GM23338 (cell line): ENCODE results near the gene MIDN. TPM values are rescaled to one million over a fixed set of nuclear protein-coding genes. Genes with fewer than 3 reads are reported as not detected.

Source experiments
- ATAC-seq: fragments of 200-7000 bp; cut with Tn5 transposase; 3 replicates; pipeline ENCODE4 v1.9.1; 2020
- DNase-seq: peaks from one replicate; pipeline ENCODE4 v3.0.0-alpha.2; 2015; ENCODE audit warnings: low spot score
- H2AFZ ChIP-seq: fragments of 200-600 bp; sonication (generic); 2 replicates; pipeline ENCODE4 v1.8.0; 2016; ENCODE audit warnings: antibody characterized with exemption, mild to moderate bottlenecking, moderate library complexity
- H3F3A ChIP-seq: fragments of 200-600 bp; sonication (generic); replicated peaks from 2 replicates; pipeline ENCODE4 v1.8.0; 2017; ENCODE audit warnings: antibody characterized with exemption, mixed run types, low read depth
- H3K27ac ChIP-seq: fragments of 200-600 bp; sonication (generic); 2 replicates; pipeline ENCODE4 v1.6.1; 2016; ENCODE audit warnings: low read depth
- H3K27me3 ChIP-seq: fragments of 200-600 bp; sonication (generic); 2 replicates; pipeline ENCODE4 v1.8.0; 2016; ENCODE audit warnings: mild to moderate bottlenecking, mixed run types, moderate library complexity; ENCODE audit not compliant: insufficient read depth
- H3K36me3 ChIP-seq: fragments of 200-600 bp; sonication (generic); 2 replicates; pipeline ENCODE4 v1.8.0; 2016; ENCODE audit warnings: mild to moderate bottlenecking; ENCODE audit not compliant: insufficient read depth
- H3K4me1 ChIP-seq: fragments of 200-600 bp; sonication (generic); 2 replicates; pipeline ENCODE4 v1.8.0; 2016; ENCODE audit warnings: mild to moderate bottlenecking, moderate library complexity; ENCODE audit not compliant: insufficient read depth
- H3K4me2 ChIP-seq: fragments of 200-600 bp; sonication (generic); 2 replicates; pipeline ENCODE4 v1.7.1; 2017; ENCODE audit warnings: mixed run types
- H3K4me3 ChIP-seq: fragments of 200-600 bp; sonication (generic); 2 replicates; pipeline ENCODE4 v1.6.1; 2016; ENCODE audit warnings: mixed run types
- H3K79me2 ChIP-seq: fragments of 200-600 bp; sonication (generic); replicated peaks from 2 replicates; pipeline ENCODE4 v1.8.0; 2017; ENCODE audit warnings: mild to moderate bottlenecking; ENCODE audit not compliant: insufficient read depth
- H3K9me2 ChIP-seq: fragments of 200-600 bp; sonication (generic); 2 replicates; pipeline ENCODE4 v1.8.0; 2017; ENCODE audit not compliant: insufficient read depth
- H4K20me1 ChIP-seq: fragments of 200-600 bp; sonication (generic); replicated peaks from 2 replicates; pipeline ENCODE4 v1.8.0; 2017; ENCODE audit warnings: mild to moderate bottlenecking; ENCODE audit not compliant: insufficient read depth
- H3K27ac Mint-ChIP-seq: 2 replicates; pipeline ENCODE4 v1.8.0; 2020; ENCODE audit warnings: inconsistent platforms, mild to moderate bottlenecking, moderate library complexity, mixed read lengths
- H3K27me3 Mint-ChIP-seq: 3 replicates; pipeline ENCODE4 v1.8.0; 2022; ENCODE audit warnings: low read depth, mild to moderate bottlenecking, moderate library complexity, mixed read lengths, inconsistent platforms; ENCODE audit not compliant: insufficient read depth, poor library complexity
- H3K36me3 Mint-ChIP-seq: 3 replicates; pipeline ENCODE4 v1.8.0; 2021; ENCODE audit warnings: low read depth, mild to moderate bottlenecking, inconsistent platforms, moderate library complexity, mixed read lengths
- H3K4me1 Mint-ChIP-seq: 3 replicates; pipeline ENCODE4 v1.8.0; 2020; ENCODE audit warnings: mild to moderate bottlenecking, inconsistent platforms, mixed read lengths
- H3K4me3 Mint-ChIP-seq: 3 replicates; pipeline ENCODE4 v1.8.0; 2021; ENCODE audit warnings: moderate library complexity, mild to moderate bottlenecking, inconsistent platforms, mixed read lengths
- H3K9me3 Mint-ChIP-seq: 3 replicates; pipeline ENCODE4 v1.8.0; 2020; ENCODE audit warnings: moderate library complexity, mild to moderate bottlenecking, inconsistent platforms, mixed read lengths
- CREB1 ChIP-seq: fragments of 250-450 bp; sonication (Bioruptor Pico); IDR thresholded peaks from 2 replicates; pipeline ENCODE4 v1.5.0; 2020; ENCODE audit warnings: low read depth, mild to moderate bottlenecking, moderate library complexity
- ETS1 ChIP-seq: IDR thresholded peaks from 2 replicates; pipeline ENCODE4 v1.6.1; 2016; ENCODE audit warnings: antibody characterized with exemption
- EZH2 ChIP-seq: fragments of 200-600 bp; sonication (generic); IDR thresholded peaks from one replicate; pipeline ENCODE4 v1.8.0; 2017; ENCODE audit warnings: antibody characterized with exemption, mild to moderate bottlenecking, low read depth; ENCODE audit not compliant: unreplicated experiment
- EZH2phosphoT487 ChIP-seq: fragments of 200-600 bp; sonication (generic); IDR thresholded peaks from one replicate; pipeline ENCODE4 v1.8.1; 2018; ENCODE audit warnings: antibody characterized with exemption; ENCODE audit not compliant: unreplicated experiment
- JUNB ChIP-seq: IDR thresholded peaks from one replicate; pipeline ENCODE4 v1.6.1; 2016; ENCODE audit warnings: antibody characterized with exemption; ENCODE audit not compliant: unreplicated experiment
- POLR2AphosphoS5 ChIP-seq: IDR thresholded peaks from 2 replicates; pipeline ENCODE4 v1.6.1; 2016; ENCODE audit warnings: antibody characterized with exemption, low read depth
- ZNF114 ChIP-seq: fragments of 250-450 bp; sonication (Bioruptor Pico); IDR thresholded peaks from 2 replicates; pipeline ENCODE4 v1.5.0; 2020; ENCODE audit warnings: mild to moderate bottlenecking, moderate library complexity
- polyA plus RNA-seq: library from polyadenylated mRNA; unstranded; fragments of >200 nt; fragmentation: Nextera tagmentation; extraction: Ambion mirVana; gene quantifications from 2 replicates; pipeline ENCODE4 v1.2.1, GENCODE V29; 2016
- total RNA-seq: library from RNA; depleted of rRNA; stranded (reverse); fragments of >200 nt; shearing (Covaris generic); gene quantifications from 2 replicates; pipeline ENCODE4 v1.2.3, GENCODE V29; 2014
- TF ChIP-seq, protein P1 (sequence below), 2 experiments: fragments of 200-600 bp in 1 of 2; sonication (generic) in 1 of 2; conservative IDR thresholded peaks; 2 replicates each; pipeline versions ENCODE4 v1.5.1 to v1.6.1; 2016 to 2017; ENCODE audit warnings: antibody characterized with exemption in 2 of 2, low read depth in 2 of 2, mild to moderate bottlenecking in 2 of 2, moderate library complexity in 1 of 2
- TF ChIP-seq, protein P2 (sequence below): IDR thresholded peaks from one replicate; pipeline ENCODE4 v1.6.1; 2018; ENCODE audit warnings: antibody characterized with exemption; ENCODE audit not compliant: unreplicated experiment
- TF ChIP-seq, protein P3 (sequence below): fragments of 250-450 bp; sonication (Bioruptor Pico); IDR thresholded peaks from 2 replicates; pipeline ENCODE4 v1.5.0; 2020; ENCODE audit warnings: mild to moderate bottlenecking, moderate library complexity

Gene MIDN
- total and polyA plus RNA-seq, 2 experiments from 2014 or later, result 28.6 to 113 TPM

GRCh38 chr19:1298235-1298634 lies 49.9 kb downstream of the MIDN start (continued):
- no peak for TF ChIP-seq CREB1 (CRISPR knock-in tag)
- TF ChIP-seq, protein P1, sequence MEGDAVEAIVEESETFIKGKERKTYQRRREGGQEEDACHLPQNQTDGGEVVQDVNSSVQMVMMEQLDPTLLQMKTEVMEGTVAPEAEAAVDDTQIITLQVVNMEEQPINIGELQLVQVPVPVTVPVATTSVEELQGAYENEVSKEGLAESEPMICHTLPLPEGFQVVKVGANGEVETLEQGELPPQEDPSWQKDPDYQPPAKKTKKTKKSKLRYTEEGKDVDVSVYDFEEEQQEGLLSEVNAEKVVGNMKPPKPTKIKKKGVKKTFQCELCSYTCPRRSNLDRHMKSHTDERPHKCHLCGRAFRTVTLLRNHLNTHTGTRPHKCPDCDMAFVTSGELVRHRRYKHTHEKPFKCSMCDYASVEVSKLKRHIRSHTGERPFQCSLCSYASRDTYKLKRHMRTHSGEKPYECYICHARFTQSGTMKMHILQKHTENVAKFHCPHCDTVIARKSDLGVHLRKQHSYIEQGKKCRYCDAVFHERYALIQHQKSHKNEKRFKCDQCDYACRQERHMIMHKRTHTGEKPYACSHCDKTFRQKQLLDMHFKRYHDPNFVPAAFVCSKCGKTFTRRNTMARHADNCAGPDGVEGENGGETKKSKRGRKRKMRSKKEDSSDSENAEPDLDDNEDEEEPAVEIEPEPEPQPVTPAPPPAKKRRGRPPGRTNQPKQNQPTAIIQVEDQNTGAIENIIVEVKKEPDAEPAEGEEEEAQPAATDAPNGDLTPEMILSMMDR (conservative IDR thresholded peaks at IDR 0.05; ENCODE audit: low read depth in 2 of 2), result no peak
- TF ChIP-seq JUNB, result no peak
- no peak for TF ChIP-seq POLR2AphosphoS5

DNA sequence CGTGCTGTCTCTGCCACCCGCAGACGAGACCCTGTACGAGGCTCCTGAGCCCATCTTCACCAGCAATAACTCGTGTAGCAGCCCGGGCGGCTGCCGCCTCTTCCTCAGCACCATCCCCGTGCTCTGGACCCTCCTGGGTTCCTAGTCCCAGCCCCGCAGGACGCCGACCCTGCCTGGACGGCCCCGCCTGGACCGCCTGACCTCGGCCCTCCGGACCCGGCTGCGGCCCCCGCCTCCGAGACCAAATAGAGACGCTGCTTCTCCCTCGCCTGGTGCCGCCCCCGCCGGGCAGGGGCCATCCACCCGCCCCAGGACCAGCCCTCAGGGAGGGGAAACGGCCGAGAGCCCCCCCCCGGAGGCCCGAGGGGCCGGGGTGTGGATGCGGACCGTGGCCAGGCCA lies 51.4 kb downstream of the MIDN start:
- H3F3A ChIP-seq, result peaks cover 8% of the 10 kb centered on the region; the same call in 1 of the 2 replicates
- DNase-seq, result no peak
- H3K9me2 ChIP-seq, result no peaks in the 10 kb centered on the region
- H3K27ac ChIP-seq, result no peak overlapping the region
- H3K4me2 ChIP-seq, result no peak overlapping the region
- Mint-ChIP-seq H3K4me1 (no peaks in the 10 kb centered on the region; the same call in 2 of the 3 replicates), H3K4me3 (no peak overlapping the region), H3K9me3 (no peaks in the 10 kb centered on the region), H3K36me3 (no peaks in the 10 kb centered on the region), H3K27ac (no peak overlapping the region), H3K27me3 (peaks cover 7% of the 10 kb centered on the region)
- H3K4me3 ChIP-seq, result no peak overlapping the region
- no peaks in the 10 kb centered on the region for H3K4me1 ChIP-seq
- H3K79me2 ChIP-seq, result no peaks in the 10 kb centered on the region
- peaks cover 1% of the 10 kb centered on the region; the same call in 1 of the 2 replicates for H3K27me3 ChIP-seq
- no peaks in the 10 kb centered on the region for H3K36me3 ChIP-seq
- H2AFZ ChIP-seq, result no peak overlapping the region
- no peaks in the 10 kb centered on the region for H4K20me1 ChIP-seq
- no peak for ATAC-seq
- TF ChIP-seq, protein P2, sequence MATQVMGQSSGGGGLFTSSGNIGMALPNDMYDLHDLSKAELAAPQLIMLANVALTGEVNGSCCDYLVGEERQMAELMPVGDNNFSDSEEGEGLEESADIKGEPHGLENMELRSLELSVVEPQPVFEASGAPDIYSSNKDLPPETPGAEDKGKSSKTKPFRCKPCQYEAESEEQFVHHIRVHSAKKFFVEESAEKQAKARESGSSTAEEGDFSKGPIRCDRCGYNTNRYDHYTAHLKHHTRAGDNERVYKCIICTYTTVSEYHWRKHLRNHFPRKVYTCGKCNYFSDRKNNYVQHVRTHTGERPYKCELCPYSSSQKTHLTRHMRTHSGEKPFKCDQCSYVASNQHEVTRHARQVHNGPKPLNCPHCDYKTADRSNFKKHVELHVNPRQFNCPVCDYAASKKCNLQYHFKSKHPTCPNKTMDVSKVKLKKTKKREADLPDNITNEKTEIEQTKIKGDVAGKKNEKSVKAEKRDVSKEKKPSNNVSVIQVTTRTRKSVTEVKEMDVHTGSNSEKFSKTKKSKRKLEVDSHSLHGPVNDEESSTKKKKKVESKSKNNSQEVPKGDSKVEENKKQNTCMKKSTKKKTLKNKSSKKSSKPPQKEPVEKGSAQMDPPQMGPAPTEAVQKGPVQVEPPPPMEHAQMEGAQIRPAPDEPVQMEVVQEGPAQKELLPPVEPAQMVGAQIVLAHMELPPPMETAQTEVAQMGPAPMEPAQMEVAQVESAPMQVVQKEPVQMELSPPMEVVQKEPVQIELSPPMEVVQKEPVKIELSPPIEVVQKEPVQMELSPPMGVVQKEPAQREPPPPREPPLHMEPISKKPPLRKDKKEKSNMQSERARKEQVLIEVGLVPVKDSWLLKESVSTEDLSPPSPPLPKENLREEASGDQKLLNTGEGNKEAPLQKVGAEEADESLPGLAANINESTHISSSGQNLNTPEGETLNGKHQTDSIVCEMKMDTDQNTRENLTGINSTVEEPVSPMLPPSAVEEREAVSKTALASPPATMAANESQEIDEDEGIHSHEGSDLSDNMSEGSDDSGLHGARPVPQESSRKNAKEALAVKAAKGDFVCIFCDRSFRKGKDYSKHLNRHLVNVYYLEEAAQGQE, result no peak
- TF ChIP-seq EZH2phosphoT487, result no peak
- TF ChIP-seq, protein P3, sequence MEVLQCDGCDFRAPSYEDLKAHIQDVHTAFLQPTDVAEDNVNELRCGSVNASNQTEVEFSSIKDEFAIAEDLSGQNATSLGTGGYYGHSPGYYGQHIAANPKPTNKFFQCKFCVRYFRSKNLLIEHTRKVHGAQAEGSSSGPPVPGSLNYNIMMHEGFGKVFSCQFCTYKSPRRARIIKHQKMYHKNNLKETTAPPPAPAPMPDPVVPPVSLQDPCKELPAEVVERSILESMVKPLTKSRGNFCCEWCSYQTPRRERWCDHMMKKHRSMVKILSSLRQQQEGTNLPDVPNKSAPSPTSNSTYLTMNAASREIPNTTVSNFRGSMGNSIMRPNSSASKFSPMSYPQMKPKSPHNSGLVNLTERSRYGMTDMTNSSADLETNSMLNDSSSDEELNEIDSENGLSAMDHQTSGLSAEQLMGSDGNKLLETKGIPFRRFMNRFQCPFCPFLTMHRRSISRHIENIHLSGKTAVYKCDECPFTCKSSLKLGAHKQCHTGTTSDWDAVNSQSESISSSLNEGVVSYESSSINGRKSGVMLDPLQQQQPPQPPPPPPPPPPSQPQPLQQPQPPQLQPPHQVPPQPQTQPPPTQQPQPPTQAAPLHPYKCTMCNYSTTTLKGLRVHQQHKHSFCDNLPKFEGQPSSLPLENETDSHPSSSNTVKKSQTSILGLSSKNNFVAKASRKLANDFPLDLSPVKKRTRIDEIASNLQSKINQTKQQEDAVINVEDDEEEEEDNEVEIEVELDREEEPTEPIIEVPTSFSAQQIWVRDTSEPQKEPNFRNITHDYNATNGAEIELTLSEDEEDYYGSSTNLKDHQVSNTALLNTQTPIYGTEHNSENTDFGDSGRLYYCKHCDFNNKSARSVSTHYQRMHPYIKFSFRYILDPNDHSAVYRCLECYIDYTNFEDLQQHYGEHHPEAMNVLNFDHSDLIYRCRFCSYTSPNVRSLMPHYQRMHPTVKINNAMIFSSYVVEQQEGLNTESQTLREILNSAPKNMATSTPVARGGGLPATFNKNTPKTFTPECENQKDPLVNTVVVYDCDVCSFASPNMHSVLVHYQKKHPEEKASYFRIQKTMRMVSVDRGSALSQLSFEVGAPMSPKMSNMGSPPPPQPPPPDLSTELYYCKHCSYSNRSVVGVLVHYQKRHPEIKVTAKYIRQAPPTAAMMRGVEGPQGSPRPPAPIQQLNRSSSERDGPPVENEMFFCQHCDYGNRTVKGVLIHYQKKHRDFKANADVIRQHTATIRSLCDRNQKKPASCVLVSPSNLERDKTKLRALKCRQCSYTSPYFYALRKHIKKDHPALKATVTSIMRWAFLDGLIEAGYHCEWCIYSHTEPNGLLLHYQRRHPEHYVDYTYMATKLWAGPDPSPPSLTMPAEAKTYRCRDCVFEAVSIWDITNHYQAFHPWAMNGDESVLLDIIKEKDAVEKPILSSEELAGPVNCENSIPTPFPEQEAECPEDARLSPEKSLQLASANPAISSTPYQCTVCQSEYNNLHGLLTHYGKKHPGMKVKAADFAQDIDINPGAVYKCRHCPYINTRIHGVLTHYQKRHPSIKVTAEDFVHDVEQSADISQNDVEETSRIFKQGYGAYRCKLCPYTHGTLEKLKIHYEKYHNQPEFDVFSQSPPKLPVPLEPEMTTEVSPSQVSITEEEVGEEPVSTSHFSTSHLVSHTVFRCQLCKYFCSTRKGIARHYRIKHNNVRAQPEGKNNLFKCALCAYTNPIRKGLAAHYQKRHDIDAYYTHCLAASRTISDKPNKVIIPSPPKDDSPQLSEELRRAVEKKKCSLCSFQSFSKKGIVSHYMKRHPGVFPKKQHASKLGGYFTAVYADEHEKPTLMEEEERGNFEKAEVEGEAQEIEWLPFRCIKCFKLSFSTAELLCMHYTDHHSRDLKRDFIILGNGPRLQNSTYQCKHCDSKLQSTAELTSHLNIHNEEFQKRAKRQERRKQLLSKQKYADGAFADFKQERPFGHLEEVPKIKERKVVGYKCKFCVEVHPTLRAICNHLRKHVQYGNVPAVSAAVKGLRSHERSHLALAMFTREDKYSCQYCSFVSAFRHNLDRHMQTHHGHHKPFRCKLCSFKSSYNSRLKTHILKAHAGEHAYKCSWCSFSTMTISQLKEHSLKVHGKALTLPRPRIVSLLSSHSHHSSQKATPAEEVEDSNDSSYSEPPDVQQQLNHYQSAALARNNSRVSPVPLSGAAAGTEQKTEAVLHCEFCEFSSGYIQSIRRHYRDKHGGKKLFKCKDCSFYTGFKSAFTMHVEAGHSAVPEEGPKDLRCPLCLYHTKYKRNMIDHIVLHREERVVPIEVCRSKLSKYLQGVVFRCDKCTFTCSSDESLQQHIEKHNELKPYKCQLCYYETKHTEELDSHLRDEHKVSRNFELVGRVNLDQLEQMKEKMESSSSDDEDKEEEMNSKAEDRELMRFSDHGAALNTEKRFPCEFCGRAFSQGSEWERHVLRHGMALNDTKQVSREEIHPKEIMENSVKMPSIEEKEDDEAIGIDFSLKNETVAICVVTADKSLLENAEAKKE (CRISPR knock-in tag), result no peak
- TF ChIP-seq, protein P1 (conservative IDR thresholded peaks at IDR 0.05; ENCODE audit: low read depth in 2 of 2), result no peak
- no peak for TF ChIP-seq ETS1
- no peak for TF ChIP-seq ZNF114 (CRISPR knock-in tag)
- TF ChIP-seq EZH2, result no peak
